PFSK-1 (cell line): ENCODE results near the gene ARL11.

Experiments
- POLR2AphosphoS5 ChIP-seq: IDR thresholded peaks from 2 replicates; pipeline ENCODE4 v1.6.1; 2012; ENCODE audit warnings: low read depth, mild to moderate bottlenecking, control low read depth, low read length, moderate library complexity
- REST ChIP-seq, 2 experiments: IDR thresholded peaks; 2 replicates each; pipeline versions ENCODE4 v1.6.1 to v1.8.0; 2011 to 2012; ENCODE audit warnings: low read depth in 2 of 2, low read length in 2 of 2, control low read depth in 1 of 2, inconsistent platforms in 1 of 2, mild to moderate bottlenecking in 1 of 2, moderate library complexity in 1 of 2; ENCODE audit not compliant: insufficient read depth in 1 of 2
- TAF1 ChIP-seq: IDR thresholded peaks from 2 replicates; pipeline ENCODE4 v1.6.1; 2012; ENCODE audit warnings: low read length, control low read depth, borderline replicate concordance; ENCODE audit not compliant: insufficient read depth

DNA sequence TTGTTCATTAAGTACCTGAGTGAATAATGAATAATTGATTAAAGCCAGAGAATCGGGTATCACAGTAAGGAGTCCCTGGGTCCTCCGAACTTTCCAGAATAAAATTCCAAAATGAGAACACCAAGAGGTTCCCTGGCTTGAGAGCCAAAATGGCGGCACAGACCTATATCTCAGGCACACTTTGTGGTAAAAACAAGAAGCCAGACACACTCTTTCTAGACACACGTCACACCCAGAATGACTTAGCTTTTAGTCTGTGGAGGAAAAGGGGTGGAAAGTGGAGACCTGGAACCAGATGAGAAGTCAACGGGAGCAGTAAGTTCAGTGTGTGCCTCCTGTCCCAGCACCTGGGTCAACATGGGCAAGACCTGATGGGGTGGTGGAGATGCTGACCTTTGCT, 8.4 kb downstream of the ARL11 start:
- TF ChIP-seq TAF1 (no peak), POLR2AphosphoS5 (no peak), REST (IDR thresholded peaks at IDR 0.05; ENCODE audit: insufficient read depth in 1 of 2, low read depth in 2 of 2, low read length in 2 of 2) (no peak)
